Gastroesophageal sphincter (tissue), 3 donors: ENCODE results near the gene ENO2.

Experiments used
- CTCF ChIP-seq, 4 experiments: fragments of 200-600 bp in 2 of 4; fragments of 450-650 bp in 2 of 4; sonication (generic) in 1 of 4; IDR thresholded peaks; one replicate each; pipeline ENCODE4 v1.5.1; 2017 to 2019; ENCODE audit warnings: antibody characterized with exemption in 4 of 4, mild to moderate bottlenecking in 2 of 4, moderate library complexity in 2 of 4
- EP300 ChIP-seq: sonication (generic); formaldehyde crosslinking; IDR thresholded peaks from one replicate; pipeline ENCODE4 v1.6.1; 2017; ENCODE audit warnings: antibody characterized with exemption, mild to moderate bottlenecking
- POLR2A ChIP-seq, 2 donors: fragments of 450-650 bp; IDR thresholded peaks; one replicate each; pipeline ENCODE4 v1.6.1; 2017; ENCODE audit warnings: antibody characterized with exemption in 2 of 2, mild to moderate bottlenecking in 2 of 2, moderate library complexity in 1 of 2
- POLR2AphosphoS5 ChIP-seq: sonication (generic); formaldehyde crosslinking; IDR thresholded peaks from one replicate; pipeline ENCODE4 v1.6.1; 2017; ENCODE audit warnings: antibody characterized with exemption

- no peak for TF ChIP-seq CTCF (IDR thresholded peaks at IDR 0.05)
- TF ChIP-seq POLR2A (IDR thresholded peaks at IDR 0.05): no peak
- no peak for TF ChIP-seq EP300
- TF ChIP-seq POLR2AphosphoS5: no peak
Measured at GRCh38 chr12:6952863-6953441, 38.6 kb downstream of the ENO2 start.
